ENCODE data around the gene SAMMSON.

Gene SAMMSON

GRCh38 chr3:69976021-69976420 is 23.5 kb upstream of the SAMMSON start:
- Histone ChIP-seq H3K27me3 (ENCODE audit: insufficient read depth, poor library complexity, severe bottlenecking) (no peaks in the 10 kb centered on the region), H3K4me3 (replicated peaks; ENCODE audit: insufficient read depth, low read length) (no peak overlapping the region), H3K27ac (replicated peaks) (no peak overlapping the region)
- TF ChIP-seq SPI1 (IDR thresholded peaks at IDR 0.05; ENCODE audit: borderline replicate concordance, low read depth) (no peak), GABPA (IDR thresholded peaks at IDR 0.05; ENCODE audit: low read depth) (no peak), POLR2AphosphoS5 (IDR thresholded peaks at IDR 0.05; ENCODE audit: low read depth) (no peak), CTCF (IDR thresholded peaks at IDR 0.05; ENCODE audit: insufficient read depth, low read length) (no peak), REST (IDR thresholded peaks at IDR 0.05; ENCODE audit: insufficient replicate concordance, low read depth) (no peak)
- DNase-seq (ENCODE audit: low read depth in 1 of 2, low spot score in 1 of 2): no peak

GRCh38 chr3:69983546-69984265 is 15.8 kb upstream of the SAMMSON start:
- Histone ChIP-seq H3K27me3 (ENCODE audit: insufficient read depth, poor library complexity, severe bottlenecking) (no peaks in the 10 kb centered on the region), H3K4me3 (replicated peaks; ENCODE audit: insufficient read depth, low read length) (no peak overlapping the region), H3K27ac (replicated peaks) (no peak overlapping the region)
- no peak for DNase-seq (ENCODE audit: low read depth in 1 of 2, low spot score in 1 of 2)
- TF ChIP-seq CTCF (IDR thresholded peaks at IDR 0.05; ENCODE audit: insufficient read depth, low read length) (no peak), SPI1 (IDR thresholded peaks at IDR 0.05; ENCODE audit: borderline replicate concordance, low read depth) (no peak), REST (IDR thresholded peaks at IDR 0.05; ENCODE audit: insufficient replicate concordance, low read depth) (no peak), POLR2AphosphoS5 (IDR thresholded peaks at IDR 0.05; ENCODE audit: low read depth) (no peak), GABPA (IDR thresholded peaks at IDR 0.05; ENCODE audit: low read depth) (no peak)

GRCh38 chr3:69985266-69985665 is 14.3 kb upstream of the SAMMSON start:
- no peak for TF ChIP-seq SPI1 (IDR thresholded peaks at IDR 0.05; ENCODE audit: borderline replicate concordance, low read depth)
- TF ChIP-seq REST (IDR thresholded peaks at IDR 0.05; ENCODE audit: insufficient replicate concordance, low read depth): no peak
- no peak for TF ChIP-seq GABPA (IDR thresholded peaks at IDR 0.05; ENCODE audit: low read depth)
- TF ChIP-seq POLR2AphosphoS5 (IDR thresholded peaks at IDR 0.05; ENCODE audit: low read depth): no peak
- TF ChIP-seq CTCF (IDR thresholded peaks at IDR 0.05; ENCODE audit: insufficient read depth, low read length): no peak
- Histone ChIP-seq H3K27ac (replicated peaks) (no peak overlapping the region), H3K27me3 (ENCODE audit: insufficient read depth, poor library complexity, severe bottlenecking) (no peaks in the 10 kb centered on the region), H3K4me3 (replicated peaks; ENCODE audit: insufficient read depth, low read length) (no peak overlapping the region)
- no peak for DNase-seq (ENCODE audit: low read depth in 1 of 2, low spot score in 1 of 2)
